ENCODE results near the gene TMTC2. TPM values are rescaled to one million over a fixed set of nuclear protein-coding genes. Genes with fewer than 3 reads are reported as not detected.

The TMTC2 gene
- polyA plus RNA-seq, 1 donor from 2014 or later: 20.6 TPM

GRCh38 chr12:82948491-82948890, 261.8 kb downstream of the TMTC2 start:
- Histone ChIP-seq H3K27ac (ENCODE audit: low read length) (no peak overlapping the region), H2AFZ (ENCODE audit: low read depth, low read length) (no peak overlapping the region), H3K27me3 (ENCODE audit: insufficient read depth, low read depth, low read length) (no peaks in the 10 kb centered on the region), H4K20me1 (ENCODE audit: insufficient read depth) (no peaks in the 10 kb centered on the region), H3K79me2 (replicated peaks; ENCODE audit: insufficient read depth, low read length) (peaks cover 3% of the 10 kb centered on the region), H3K4me2 (ENCODE audit: low read length) (no peak overlapping the region), H3F3A (ENCODE audit: insufficient read depth, low read length, poor library complexity, severe bottlenecking) (no peaks in the 10 kb centered on the region), H3K9ac (ENCODE audit: low read length) (no peak overlapping the region), H3K9me2 (ENCODE audit: insufficient read depth, low read length) (no peaks in the 10 kb centered on the region), H3K9me3 (ENCODE audit: low read length) (no peaks in the 10 kb centered on the region), H3K36me3 (ENCODE audit: insufficient read depth, low read length) (no peaks in the 10 kb centered on the region), H3K4me3 (ENCODE audit: low read length) (no peak overlapping the region)
- TF ChIP-seq EZH2 (IDR thresholded peaks at IDR 0.05; ENCODE audit: borderline replicate concordance, insufficient read depth, low read length, poor library complexity, severe bottlenecking) (no peak), SMC3 (conservative IDR thresholded peaks at IDR 0.05; ENCODE audit: poor library complexity) (no peak)

- H3K9me2 ChIP-seq (ENCODE audit: insufficient read depth, low read length): no peaks in the 10 kb centered on the region
- no peaks in the 10 kb centered on the region for H3K36me3 ChIP-seq (ENCODE audit: insufficient read depth, low read length)
- H2AFZ ChIP-seq (ENCODE audit: low read depth, low read length): no peak overlapping the region
- H3F3A ChIP-seq (ENCODE audit: insufficient read depth, low read length, poor library complexity, severe bottlenecking): no peaks in the 10 kb centered on the region
- no peaks in the 10 kb centered on the region for H3K27me3 ChIP-seq (ENCODE audit: insufficient read depth, low read depth, low read length)
- H4K20me1 ChIP-seq (ENCODE audit: insufficient read depth): no peaks in the 10 kb centered on the region
- H3K9ac ChIP-seq (ENCODE audit: low read length): no peak overlapping the region
- H3K4me2 ChIP-seq (ENCODE audit: low read length): no peak overlapping the region
- H3K27ac ChIP-seq (ENCODE audit: low read length): no peak overlapping the region
- no peaks in the 10 kb centered on the region for H3K9me3 ChIP-seq (ENCODE audit: low read length)
- TF ChIP-seq EZH2 (IDR thresholded peaks at IDR 0.05; ENCODE audit: borderline replicate concordance, insufficient read depth, low read length, poor library complexity, severe bottlenecking): no peak
- no peak for TF ChIP-seq TAF1 (IDR thresholded peaks at IDR 0.05; ENCODE audit: low read depth)
- TF ChIP-seq EP300 (conservative IDR thresholded peaks at IDR 0.05; ENCODE audit: poor library complexity, severe bottlenecking): no peak
- TF ChIP-seq SMC3 (conservative IDR thresholded peaks at IDR 0.05; ENCODE audit: poor library complexity): no peak
- no peak for TF ChIP-seq RAD21 (conservative IDR thresholded peaks at IDR 0.05)
- TF ChIP-seq POLR2AphosphoS5 (IDR thresholded peaks at IDR 0.05): no peak
- no peak for TF ChIP-seq REST (IDR thresholded peaks at IDR 0.05; ENCODE audit: borderline replicate concordance)
- no peak for TF ChIP-seq CTCF (IDR thresholded peaks at IDR 0.05; ENCODE audit: poor library complexity, severe bottlenecking)
- no peak for TF ChIP-seq MXI1 (conservative IDR thresholded peaks at IDR 0.05; ENCODE audit: poor library complexity, severe bottlenecking)
- no peak overlapping the region for H3K4me3 ChIP-seq (ENCODE audit: low read length)
- H3K79me2 ChIP-seq (replicated peaks; ENCODE audit: insufficient read depth, low read length): peaks cover 4% of the 10 kb centered on the region
Observed at GRCh38 chr12:82950356-82950755, 263.6 kb downstream of the TMTC2 start.

- TF ChIP-seq CTCF (IDR thresholded peaks at IDR 0.05; ENCODE audit: poor library complexity, severe bottlenecking) (no peak), POLR2AphosphoS5 (IDR thresholded peaks at IDR 0.05) (no peak), REST (IDR thresholded peaks at IDR 0.05; ENCODE audit: borderline replicate concordance) (no peak), MXI1 (conservative IDR thresholded peaks at IDR 0.05; ENCODE audit: poor library complexity, severe bottlenecking) (no peak)
- Histone ChIP-seq H3K9me2 (ENCODE audit: insufficient read depth, low read length) (no peaks in the 10 kb centered on the region), H3K4me2 (ENCODE audit: low read length) (no peak overlapping the region), H2AFZ (ENCODE audit: low read depth, low read length) (no peak overlapping the region), H3K4me3 (ENCODE audit: low read length) (no peak overlapping the region), H3K9ac (ENCODE audit: low read length) (no peak overlapping the region), H4K20me1 (ENCODE audit: insufficient read depth) (no peaks in the 10 kb centered on the region), H3K36me3 (ENCODE audit: insufficient read depth, low read length) (no peaks in the 10 kb centered on the region), H3K27ac (ENCODE audit: low read length) (no peak overlapping the region), H3F3A (ENCODE audit: insufficient read depth, low read length, poor library complexity, severe bottlenecking) (no peaks in the 10 kb centered on the region), H3K27me3 (ENCODE audit: insufficient read depth, low read depth, low read length) (no peaks in the 10 kb centered on the region), H3K79me2 (replicated peaks; ENCODE audit: insufficient read depth, low read length) (peaks cover 4% of the 10 kb centered on the region), H3K9me3 (ENCODE audit: low read length) (no peaks in the 10 kb centered on the region)
Observed at GRCh38 chr12:82952946-82953345, 266.2 kb downstream of the TMTC2 start.
